Measurements from ENCODE around the gene GBGT1. TPM values are rescaled to one million over a fixed set of nuclear protein-coding genes. Genes with fewer than 3 reads are reported as not detected.

The GBGT1 gene
- total and polyA plus RNA-seq, 2 of the 4 experiments (the other 2 are of a cell fraction), result 1.8 to 3.2 TPM

DNA sequence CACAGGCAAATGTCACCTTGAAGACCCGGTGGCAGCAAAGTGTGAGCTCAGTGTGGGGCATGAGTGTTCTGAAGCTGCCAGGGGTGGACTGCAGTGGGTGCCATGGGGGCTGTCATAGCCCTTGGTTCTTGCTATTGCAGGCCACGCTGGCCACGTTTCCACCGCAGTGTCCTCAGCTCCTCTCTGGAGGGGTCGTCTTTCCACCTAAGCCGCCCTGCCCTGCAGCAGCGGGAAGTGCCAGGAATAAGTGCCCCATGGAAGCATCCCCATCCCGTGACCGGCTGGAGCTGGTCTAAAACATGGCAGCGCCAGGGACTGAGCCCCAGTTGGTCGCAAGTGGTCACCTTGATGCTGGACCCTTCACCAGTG is 38.4 kb upstream of the GBGT1 start:
- H3K79me1 ChIP-seq (ENCODE audit: low read depth in 1 of 2, low read length in 2 of 2), result no peaks in the 10 kb centered on the region
- no peak overlapping the region for H3K4me2 ChIP-seq (ENCODE audit: low read depth, low read length)
- no TSS peak for BruUV-seq (replicated peaks)
- H3K27ac ChIP-seq (ENCODE audit: insufficient read depth, low read length), result no peak overlapping the region
- H4K91ac ChIP-seq (ENCODE audit: insufficient read depth, low read depth, low read length), result no peak overlapping the region
- no peak for DNase-seq
- WGBS, 2 experiments (ENCODE audit: extremely low coverage in 2 of 2, insufficient read length in 1 of 2), result 100% methylated on average over 4 of the region's 11 CpGs; no CpG with 5 or more reads in 1 of the 2 experiments
- intact Hi-C loops (cut with micrococcal nuclease) (no loop called here), in situ Hi-C loops (cut with MboI; ENCODE audit: low sequenced_read_pairs) (no loop called here), dilution Hi-C loops (cut with HindIII; ENCODE audit: low sequenced_read_pairs, unreplicated experiment) (no loop called here)
- no peaks in the 10 kb centered on the region for H4K20me1 ChIP-seq (ENCODE audit: insufficient read depth, low read length)
- no peak overlapping the region for H2AK5ac ChIP-seq (ENCODE audit: low read depth, low read length)
- H3K4ac ChIP-seq (ENCODE audit: low read depth, low read length), result no peak overlapping the region
- H2BK20ac ChIP-seq (ENCODE audit: low read depth, low read length), result no peak overlapping the region
- H3K4me3 ChIP-seq (ENCODE audit: insufficient read depth, low read depth, low read length), result no peak overlapping the region
- 0 out of 2 replicates have a peak, but pooled peaks cover 1% of the 10 kb centered on the region for H3K9me3 ChIP-seq (ENCODE audit: control insufficient read depth, insufficient read depth, low read length)
- CTCF ChIA-PET, result no interaction called here
- H3K9me1 ChIP-seq (ENCODE audit: insufficient read depth, low read length), result no peaks in the 10 kb centered on the region
- H2AFZ ChIP-seq (replicated peaks; ENCODE audit: low read length, poor library complexity), result no peak overlapping the region
- H2BK15ac ChIP-seq (ENCODE audit: low read depth, low read length), result no peak overlapping the region
- peaks cover 34% of the 10 kb centered on the region for H3K27me3 ChIP-seq (ENCODE audit: control insufficient read depth, insufficient read depth, low read length)
- H2BK5ac ChIP-seq (ENCODE audit: low read depth, low read length, poor library complexity, severe bottlenecking), result no peak overlapping the region
- H2BK120ac ChIP-seq (ENCODE audit: low read depth, low read length), result no peak overlapping the region
- H3K18ac ChIP-seq (ENCODE audit: low read depth, low read length), result no peak overlapping the region
- POLR2A ChIA-PET (ENCODE audit: unreplicated experiment), result no interaction called here
- H3K14ac ChIP-seq (replicated peaks; ENCODE audit: low read depth, low read length), result no peak overlapping the region
- ATAC-seq (ENCODE audit: low read depth), result no peak
- TF ChIP-seq USF2 (IDR thresholded peaks at IDR 0.05; ENCODE audit: low read depth, low read length) (no peak), CEBPB (IDR thresholded peaks at IDR 0.05; ENCODE audit: low read depth, low read length) (no peak), MAFK (IDR thresholded peaks at IDR 0.05; ENCODE audit: low read depth, low read length) (no peak), RAD21 (IDR thresholded peaks at IDR 0.05; ENCODE audit: low read length) (no peak), MXI1 (IDR thresholded peaks at IDR 0.05; ENCODE audit: borderline replicate concordance, low read depth, low read length) (no peak), BHLHE40 (IDR thresholded peaks at IDR 0.05; ENCODE audit: low read depth, low read length) (no peak), POLR2A (IDR thresholded peaks at IDR 0.05; ENCODE audit: low read depth, low read length) (no peak), CTCF (conservative IDR thresholded peaks at IDR 0.05; ENCODE audit: low read depth, low read length) (no peak), SMC3 (IDR thresholded peaks at IDR 0.05; ENCODE audit: low read depth, low read length) (no peak), RFX5 (IDR thresholded peaks at IDR 0.05; ENCODE audit: low read depth, low read length) (no peak), CHD1 (IDR thresholded peaks at IDR 0.05; ENCODE audit: low read depth, low read length) (no peak), NFE2L2 (IDR thresholded peaks at IDR 0.05; ENCODE audit: low read depth, low read length) (no peak), RCOR1 (IDR thresholded peaks at IDR 0.05; ENCODE audit: insufficient replicate concordance, low read length) (no peak), MAZ (IDR thresholded peaks at IDR 0.05; ENCODE audit: borderline replicate concordance, low read depth, low read length) (no peak), ELK1 (IDR thresholded peaks at IDR 0.05; ENCODE audit: borderline replicate concordance, low read depth, low read length) (no peak), FOS (IDR thresholded peaks at IDR 0.05; ENCODE audit: low read depth, low read length) (no peak)
- H4K8ac ChIP-seq (ENCODE audit: low read depth in 2 of 2, low read length in 2 of 2), result no peak overlapping the region
- H3K36me3 ChIP-seq (ENCODE audit: control insufficient read depth, insufficient read depth, low read length), result no peaks in the 10 kb centered on the region
- no peak overlapping the region for H2AK9ac ChIP-seq (replicated peaks; ENCODE audit: low read depth, low read length, poor library complexity)
- H3K9ac ChIP-seq (ENCODE audit: low read depth, low read length), result no peak overlapping the region
- H3K4me1 ChIP-seq (ENCODE audit: control insufficient read depth, insufficient read depth, low read length), result no peaks in the 10 kb centered on the region
- H3K56ac ChIP-seq (ENCODE audit: extremely low read depth, insufficient read depth, low read length), result no peak overlapping the region
- H3K23ac ChIP-seq (ENCODE audit: low read depth, low read length), result no peak overlapping the region
- no peak overlapping the region for H4K5ac ChIP-seq (ENCODE audit: low read depth, low read length)
